Measurements from ENCODE around the gene EMCN. TPM values are rescaled to one million over a fixed set of nuclear protein-coding genes. Genes with fewer than 3 reads are reported as not detected.
"Not testable (repeated sequence)": the region's sequence is repeated elsewhere in the genome, so short reads cannot be mapped to it uniquely, and the experiment has no call there.

EMCN gene
- total RNA-seq, 1 donor from 2014 or later: not detected

GRCh38 chr4:100361336-100361735 is 156.5 kb downstream of the EMCN start:
- Mint-ChIP-seq H3K9me3 (ENCODE audit: low read depth) (peaks cover 21% of the 10 kb centered on the region), H3K27me3 (ENCODE audit: low read depth) (no peaks in the 10 kb centered on the region), H3K4me3 (ENCODE audit: unreplicated experiment) (no peak overlapping the region), H3K27ac (ENCODE audit: unreplicated experiment) (no peak overlapping the region), H3K36me3 (ENCODE audit: low read depth) (peaks cover 4% of the 10 kb centered on the region), H3K4me1 (ENCODE audit: low read depth) (peaks cover 11% of the 10 kb centered on the region)
- DNase-seq (ENCODE audit: low spot score): no peak
- no peak for TF ChIP-seq CTCF (IDR thresholded peaks at IDR 0.05)

GRCh38 chr4:100360211-100360610 is 157.6 kb downstream of the EMCN start:
- H3K4me1 Mint-ChIP-seq (ENCODE audit: low read depth): peaks cover 11% of the 10 kb centered on the region
- peaks cover 29% of the 10 kb centered on the region for H3K9me3 Mint-ChIP-seq (ENCODE audit: low read depth)
- peaks cover 4% of the 10 kb centered on the region for H3K36me3 Mint-ChIP-seq (ENCODE audit: low read depth)
- no peak for TF ChIP-seq CTCF (IDR thresholded peaks at IDR 0.05)
- no peaks in the 10 kb centered on the region for H3K27me3 Mint-ChIP-seq (ENCODE audit: low read depth)
- DNase-seq (ENCODE audit: low spot score): no peak
- H3K4me3 Mint-ChIP-seq (ENCODE audit: unreplicated experiment): no peak overlapping the region
- no peak overlapping the region for H3K27ac Mint-ChIP-seq (ENCODE audit: unreplicated experiment)

GRCh38 chr4:100359441-100359840 is 158.4 kb downstream of the EMCN start:
- Mint-ChIP-seq H3K27me3 (ENCODE audit: low read depth) (no peaks in the 10 kb centered on the region), H3K36me3 (ENCODE audit: low read depth) (peaks cover 4% of the 10 kb centered on the region), H3K9me3 (ENCODE audit: low read depth) (peaks cover 29% of the 10 kb centered on the region), H3K27ac (ENCODE audit: unreplicated experiment) (no peak overlapping the region), H3K4me1 (ENCODE audit: low read depth) (peaks cover 11% of the 10 kb centered on the region), H3K4me3 (ENCODE audit: unreplicated experiment) (no peak overlapping the region)
- DNase-seq (ENCODE audit: low spot score): no peak
- no peak for TF ChIP-seq CTCF (IDR thresholded peaks at IDR 0.05)

GRCh38 chr4:100357542-100357941 is 160.3 kb downstream of the EMCN start:
- Mint-ChIP-seq H3K36me3 (ENCODE audit: low read depth) (peaks cover 4% of the 10 kb centered on the region), H3K4me3 (ENCODE audit: unreplicated experiment) (no peak overlapping the region), H3K27me3 (ENCODE audit: low read depth) (no peaks in the 10 kb centered on the region), H3K27ac (ENCODE audit: unreplicated experiment) (no peak overlapping the region), H3K4me1 (ENCODE audit: low read depth) (peaks cover 11% of the 10 kb centered on the region), H3K9me3 (ENCODE audit: low read depth) (peaks cover 29% of the 10 kb centered on the region)
- no peak for DNase-seq (ENCODE audit: low spot score)
- no peak for TF ChIP-seq CTCF (IDR thresholded peaks at IDR 0.05)

GRCh38 chr4:100356172-100356571 is 161.7 kb downstream of the EMCN start:
- Mint-ChIP-seq H3K27me3 (ENCODE audit: low read depth) (no peaks in the 10 kb centered on the region), H3K4me3 (ENCODE audit: unreplicated experiment) (no peak overlapping the region), H3K36me3 (ENCODE audit: low read depth) (peaks cover 4% of the 10 kb centered on the region), H3K27ac (ENCODE audit: unreplicated experiment) (no peak overlapping the region), H3K4me1 (ENCODE audit: low read depth) (peaks cover 11% of the 10 kb centered on the region), H3K9me3 (ENCODE audit: low read depth) (peaks cover 29% of the 10 kb centered on the region)
- DNase-seq (ENCODE audit: low spot score): no peak
- no peak for TF ChIP-seq CTCF (IDR thresholded peaks at IDR 0.05)

- H3K36me3 Mint-ChIP-seq (ENCODE audit: low read depth); H3K27me3 Mint-ChIP-seq (ENCODE audit: low read depth); DNase-seq (ENCODE audit: low spot score); H3K4me3 Mint-ChIP-seq (ENCODE audit: unreplicated experiment); H3K27ac Mint-ChIP-seq (ENCODE audit: unreplicated experiment): not testable (repeated sequence)
- peaks cover 20% of the 10 kb centered on the region for H3K4me1 Mint-ChIP-seq (ENCODE audit: low read depth)
- H3K9me3 Mint-ChIP-seq (ENCODE audit: low read depth): peaks cover 14% of the 10 kb centered on the region
Observed at GRCh38 chr4:100352352-100352751, 165.5 kb downstream of the EMCN start.

Measured in chondrocyte (in vitro differentiated cells).